ENCODE data around the gene DAZAP2. TPM values are rescaled to one million over a fixed set of nuclear protein-coding genes. Genes with fewer than 3 reads are reported as not detected.

DAZAP2 gene
- total and polyA plus RNA-seq, 9 of the 15 experiments (the other 6 are each of a cell fraction or from before 2014, with no cell fraction given) = 116 to 668 (median 227) TPM

- 0 out of 4 replicates have a peak, but pooled peaks of 1 of the 2 experiments have one; percentile 12 for TF ChIP-seq RCOR1 (IDR thresholded peaks at IDR 0.05; ENCODE audit: borderline replicate concordance in 1 of 2, low read depth in 2 of 2, low read length in 2 of 2)
- TF ChIP-seq HDAC6 (IDR thresholded peaks at IDR 0.05; ENCODE audit: low read depth, low read length) = no peak
- TF ChIP-seq VEZF1 (CRISPR knock-in tag; IDR thresholded peaks at IDR 0.05) = peak; percentile 98; the same call in 1 of the 2 replicates
- TF ChIP-seq ZNF280B (CRISPR knock-in tag; IDR thresholded peaks at IDR 0.05) = no peak
- no peak for TF ChIP-seq ZNF253 (CRISPR knock-in tag; conservative IDR thresholded peaks at IDR 0.05)
- no peak for TF ChIP-seq NR2F6 (CRISPR knock-in tag; IDR thresholded peaks at IDR 0.05)
- TF ChIP-seq PRDM10 (IDR thresholded peaks at IDR 0.05; ENCODE audit: partially characterized antibody) = no peak
- no peak for TF ChIP-seq ZNF644 (tag; IDR thresholded peaks at IDR 0.05; ENCODE audit: low read depth)
- 0 out of 4 replicates have a peak, but pooled peaks of 1 of the 2 experiments have one; percentile 38 for TF ChIP-seq KDM1A (IDR thresholded peaks at IDR 0.05)
- TF ChIP-seq MLLT1 (IDR thresholded peaks at IDR 0.05) = peak in 1 of 2 experiments; percentile 62; a peak in 2 of 4 replicates
- TF ChIP-seq E4F1 (CRISPR knock-in tag; IDR thresholded peaks at IDR 0.05; ENCODE audit: borderline replicate concordance) = no peak
- no peak for TF ChIP-seq YBX1 (IDR thresholded peaks at IDR 0.05)
- no peak for TF ChIP-seq ZNF764 (CRISPR knock-in tag; IDR thresholded peaks at IDR 0.05; ENCODE audit: low read depth)
Observed at GRCh38 chr12:51217133-51217967, 21.3 kb upstream of the DAZAP2 start (continued).

Measured in K562 (cell line).